Measurements from ENCODE around the gene CLPSL1.
A peak's percentile ranks its signal among the peaks of the same experiment; 100 is the strongest.
"Not testable (repeated sequence)": the region's sequence is repeated elsewhere in the genome, so short reads cannot be mapped to it uniquely, and the experiment has no call there.

Gene CLPSL1, protein sequence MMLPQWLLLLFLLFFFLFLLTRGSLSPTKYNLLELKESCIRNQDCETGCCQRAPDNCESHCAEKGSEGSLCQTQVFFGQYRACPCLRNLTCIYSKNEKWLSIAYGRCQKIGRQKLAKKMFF

DNA sequence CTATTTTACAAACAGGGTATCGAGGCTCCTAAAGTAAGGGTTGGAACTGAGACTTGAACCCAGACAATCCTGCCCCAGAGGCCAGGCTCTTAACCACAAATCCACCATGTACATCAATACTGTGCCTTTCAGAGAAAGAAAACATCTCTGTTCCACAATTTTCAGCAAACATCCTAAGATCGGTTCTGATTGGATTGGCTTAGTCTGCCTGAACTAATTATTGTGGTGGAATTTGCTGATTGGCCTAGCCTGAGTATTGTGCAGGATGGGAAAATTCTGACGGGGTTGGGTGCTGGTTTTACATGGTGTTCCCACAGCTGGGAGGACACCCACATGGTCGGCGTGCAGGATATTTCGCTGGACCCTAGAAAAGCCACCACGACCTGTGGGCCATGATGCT, at the start of gene CLPSL1:
Gene CLPSL1 (plus strand): TSS at position 301 of the 400 bp plus-strand sequence. CDS start 92 bp downstream, at position 393.
- DNase-seq: no peak

DNA sequence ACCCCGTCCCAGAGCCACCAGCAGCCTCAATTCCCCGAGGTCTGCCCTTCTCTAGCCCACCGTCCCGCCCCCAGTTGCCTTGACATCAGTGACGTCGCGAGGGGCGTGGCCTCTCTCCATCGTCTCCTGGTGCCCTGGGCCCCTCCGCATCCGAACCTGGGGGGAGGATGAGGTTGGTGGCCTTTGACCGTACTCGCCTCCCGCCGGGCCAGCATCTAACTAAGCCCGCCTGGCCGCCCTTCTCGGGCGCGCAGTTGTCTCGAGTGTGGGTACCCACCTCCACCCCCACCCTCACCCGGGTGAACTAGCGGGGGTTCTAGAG, 49.4 kb upstream of the CLPSL1 start:
- DNase-seq: peak; percentile 90 to 98

DNA sequence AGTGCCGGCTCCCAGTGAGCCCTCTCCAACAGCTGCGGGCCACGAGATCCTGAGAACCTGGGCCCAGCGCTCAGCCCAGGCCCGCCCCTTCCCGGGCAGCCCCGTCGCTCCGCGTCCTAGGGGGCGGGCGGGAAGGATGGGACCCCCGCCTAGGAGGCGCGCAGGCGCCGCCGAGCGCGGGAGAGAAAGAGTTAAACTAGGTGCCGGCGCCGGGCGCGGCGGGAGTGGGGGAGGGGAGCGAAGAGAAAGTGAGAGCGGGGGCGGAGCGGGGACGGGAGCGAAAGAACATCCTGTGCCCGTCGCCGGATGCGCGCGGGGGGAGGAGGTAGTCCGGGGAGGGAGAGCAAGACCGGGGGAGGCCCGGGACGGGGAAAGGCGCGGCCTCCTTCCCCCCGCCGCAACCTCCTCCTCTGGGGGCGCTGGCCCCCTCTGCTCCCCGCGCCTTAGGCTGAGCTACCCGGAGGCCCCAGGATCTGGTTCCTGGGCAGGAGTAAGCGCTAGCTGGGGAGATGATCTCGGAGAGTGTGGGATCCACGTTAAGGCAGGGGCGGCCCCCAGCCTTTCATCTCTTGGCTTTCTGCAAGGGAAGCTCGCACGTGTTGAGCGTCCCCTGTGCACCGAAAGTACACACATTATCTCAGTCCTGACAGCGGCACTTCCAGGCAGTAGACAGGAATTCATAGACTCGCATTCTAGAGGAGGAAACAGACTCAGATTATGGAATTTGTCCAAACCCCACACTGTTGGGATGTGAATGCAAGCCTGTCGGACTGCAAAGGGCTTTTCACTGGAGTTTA, 48.9 kb upstream of the CLPSL1 start:
- DNase-seq: peak; percentile 95 to 96

DNA sequence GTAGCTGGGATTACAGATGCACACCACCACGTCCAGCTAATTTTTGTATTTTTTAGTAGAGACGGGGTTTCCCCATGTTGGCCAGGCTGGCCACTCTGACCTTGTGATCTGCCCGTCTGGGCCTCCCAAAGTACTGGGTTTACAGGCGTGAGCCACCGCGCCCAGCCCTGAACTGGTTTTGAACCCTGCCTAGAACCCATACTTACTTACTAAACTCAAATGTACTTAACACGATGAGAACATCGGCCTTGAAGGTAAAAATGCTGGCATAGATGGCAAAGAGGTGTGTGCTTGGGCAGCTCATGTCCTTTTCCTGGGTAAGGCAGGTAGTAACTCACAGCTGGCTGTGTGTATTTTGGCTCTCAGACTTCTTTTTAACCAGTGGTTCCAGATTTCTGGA, 47.2 kb upstream of the CLPSL1 start:
- no peak for DNase-seq

DNA sequence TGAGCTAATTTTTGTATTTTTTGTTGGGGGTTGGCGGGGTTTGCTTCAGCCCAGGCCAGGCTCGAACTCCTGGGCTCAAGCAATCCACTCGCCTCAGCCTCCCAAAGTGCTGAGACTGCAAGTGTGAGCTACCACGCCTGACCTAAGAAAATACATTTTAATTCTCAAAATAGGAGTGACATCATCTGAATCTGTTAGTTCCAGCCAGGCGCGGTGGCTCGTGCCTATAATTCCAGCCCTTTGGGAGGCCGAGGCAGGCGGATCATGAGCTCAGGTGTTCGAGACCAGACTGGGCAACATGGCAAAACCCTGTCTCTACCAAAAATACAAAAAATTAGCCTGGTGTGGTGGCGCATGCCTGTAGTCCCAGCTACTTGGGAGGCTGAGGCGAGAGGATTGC, 46.5 kb upstream of the CLPSL1 start:
- not testable (repeated sequence) for DNase-seq

DNA sequence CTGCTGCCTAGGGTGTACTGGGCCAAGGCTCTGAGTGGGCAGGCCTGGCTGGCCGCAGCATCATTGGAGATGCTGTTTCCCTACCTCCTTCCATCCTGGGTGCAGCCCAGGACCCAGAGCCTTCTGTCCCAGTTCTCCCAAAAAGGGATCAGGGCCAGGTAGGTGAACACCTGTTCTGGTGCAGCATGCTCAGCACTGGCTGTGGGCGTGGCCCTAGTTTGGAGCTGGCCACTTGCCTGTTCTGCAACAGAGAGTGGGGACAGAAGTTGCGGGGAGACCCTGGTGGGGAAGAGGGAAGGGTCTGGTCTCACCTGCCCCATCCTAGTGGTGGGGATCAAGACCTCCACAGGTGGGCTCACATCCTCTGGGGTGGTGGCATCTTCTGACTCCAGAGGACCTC, 45.4 kb upstream of the CLPSL1 start:
- DNase-seq: no peak

DNA sequence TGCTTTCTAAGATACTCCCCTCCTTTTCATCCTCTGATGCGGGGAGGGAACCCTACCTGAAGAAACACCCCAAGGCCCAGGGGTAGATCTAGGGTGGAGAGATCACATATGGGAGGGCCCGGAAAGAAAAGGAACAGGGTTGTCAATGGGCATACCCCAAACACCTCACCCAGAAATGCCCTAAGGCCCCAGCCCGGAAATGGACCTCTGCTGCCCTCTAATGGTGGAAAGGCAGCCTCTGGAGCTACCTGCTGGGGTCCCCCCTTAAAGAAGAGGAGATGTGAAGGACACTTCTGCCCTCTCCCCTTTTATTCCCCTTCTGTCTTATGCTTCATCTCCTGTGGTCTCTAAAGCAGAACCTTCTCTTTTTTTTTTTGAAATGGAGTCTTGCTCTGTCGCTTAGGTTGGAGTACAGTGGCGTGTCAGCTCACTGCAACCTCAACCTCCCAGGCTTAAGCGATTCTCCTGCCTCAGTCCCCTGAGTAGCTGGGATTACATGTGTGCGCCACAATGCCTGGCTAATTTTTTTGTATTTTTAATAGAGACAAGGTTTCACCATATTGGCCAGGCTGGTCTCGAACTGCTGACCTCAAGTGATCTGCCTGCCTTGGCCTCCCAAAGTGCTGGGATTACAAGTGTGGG, 44.4 kb upstream of the CLPSL1 start:
- peak; percentile 88 to 89 for DNase-seq

DNA sequence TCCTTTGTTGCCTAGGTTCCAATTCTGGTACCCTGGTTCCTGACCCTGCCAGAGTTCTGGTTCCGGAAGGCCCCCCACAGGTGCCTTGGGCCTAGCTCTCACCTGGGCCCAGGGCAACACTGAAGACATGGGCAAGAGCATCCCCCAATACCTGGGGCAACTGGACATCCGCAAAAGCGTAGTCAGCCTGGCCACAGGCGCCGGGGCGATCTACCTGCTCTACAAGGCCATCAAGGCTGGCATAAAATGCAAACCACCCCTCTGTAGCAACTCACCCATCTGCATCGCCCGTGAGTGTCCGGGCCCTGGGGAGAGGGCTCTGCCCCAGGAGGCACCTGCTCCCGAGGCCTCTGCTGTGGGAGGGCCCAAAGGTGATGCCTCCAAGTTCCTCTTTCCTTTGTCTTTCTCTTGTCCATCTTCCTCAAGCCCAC, 43.8 kb upstream of the CLPSL1 start, which contains the start of gene ARMC12:
Gene ARMC12 (plus strand): TSS at position 51 of the 431 bp plus-strand sequence. CDS start 77 bp downstream, at position 128.
- no peak for DNase-seq

DNA sequence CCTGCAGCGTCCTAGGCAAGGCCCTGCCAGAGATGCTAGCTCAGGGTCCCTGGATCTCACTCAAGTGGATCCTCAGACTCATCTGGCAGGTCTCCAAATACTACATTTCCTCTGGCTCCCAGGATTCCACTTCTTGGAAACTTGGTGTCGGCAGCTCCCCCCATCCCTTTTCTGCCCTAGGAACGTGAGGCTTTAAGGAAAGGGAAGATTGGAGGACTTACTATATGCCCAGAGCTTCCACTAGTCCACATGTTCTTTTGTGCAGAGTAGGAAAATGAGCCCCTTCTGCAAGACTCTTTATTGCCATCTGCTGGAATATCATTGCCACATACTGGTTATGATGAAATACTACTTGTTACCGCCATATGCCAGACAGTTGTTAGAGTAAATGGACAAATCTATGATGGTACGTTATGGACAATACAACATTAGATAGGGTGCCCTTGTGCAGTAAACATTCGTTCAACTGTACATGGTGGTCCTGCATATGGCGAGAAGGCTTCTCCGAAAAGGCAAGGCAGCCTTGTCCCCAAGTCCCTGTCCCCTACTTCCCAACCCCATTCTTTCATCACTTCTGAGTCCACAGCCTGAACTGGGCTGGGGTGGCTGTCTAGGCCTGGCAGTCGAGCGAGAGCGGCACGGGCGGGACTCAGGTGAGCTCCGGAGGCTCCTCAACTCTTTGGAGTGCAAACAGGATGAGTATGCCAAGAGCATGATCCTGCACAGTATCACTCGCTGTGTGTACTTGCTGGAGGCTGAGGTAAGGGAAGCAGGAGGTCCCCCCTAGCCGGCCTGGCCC, 43.2 kb upstream of the CLPSL1 start:
- DNase-seq: no peak

DNA sequence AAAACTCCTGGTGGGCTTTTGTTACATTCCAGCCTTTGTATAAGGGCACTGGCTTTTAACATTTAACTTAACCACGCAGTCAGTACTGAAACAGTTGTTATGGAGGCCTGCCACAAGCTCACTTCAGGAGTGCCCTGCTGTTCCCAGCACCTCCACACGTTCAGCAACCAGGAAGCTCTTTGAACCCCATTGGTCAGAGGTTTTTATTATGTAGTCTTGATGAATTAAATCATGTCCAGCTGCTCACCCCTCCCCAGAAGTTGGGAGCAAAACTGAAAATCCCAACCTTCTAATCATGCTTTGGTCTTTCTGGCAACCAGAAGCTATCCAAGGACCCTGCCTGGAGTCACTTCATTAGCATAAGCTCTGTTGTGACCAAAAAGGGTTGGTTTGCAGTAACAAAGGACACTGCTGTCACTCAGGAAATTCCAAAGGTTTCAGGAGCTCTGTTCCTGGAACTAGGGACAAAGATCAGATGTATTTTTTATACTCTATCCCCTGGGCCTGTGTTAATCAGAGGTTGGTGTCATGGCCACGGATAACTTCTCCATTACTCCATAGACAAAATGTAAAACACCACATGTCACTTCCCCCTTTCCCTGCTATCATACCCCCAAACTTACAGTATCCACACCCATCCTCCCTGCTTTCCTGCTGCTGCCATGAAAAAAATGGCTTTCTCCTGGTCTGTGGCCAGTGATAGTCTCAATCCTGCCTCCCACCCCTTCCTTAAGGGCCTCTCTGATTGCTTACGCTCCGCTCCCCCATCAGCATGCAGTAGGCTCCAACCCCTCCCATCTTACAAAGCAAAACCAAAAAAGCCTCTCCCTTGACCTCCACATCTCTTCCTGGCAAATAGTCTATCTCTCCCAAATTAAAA, 40.9 kb upstream of the CLPSL1 start:
- no peak for DNase-seq

DNA sequence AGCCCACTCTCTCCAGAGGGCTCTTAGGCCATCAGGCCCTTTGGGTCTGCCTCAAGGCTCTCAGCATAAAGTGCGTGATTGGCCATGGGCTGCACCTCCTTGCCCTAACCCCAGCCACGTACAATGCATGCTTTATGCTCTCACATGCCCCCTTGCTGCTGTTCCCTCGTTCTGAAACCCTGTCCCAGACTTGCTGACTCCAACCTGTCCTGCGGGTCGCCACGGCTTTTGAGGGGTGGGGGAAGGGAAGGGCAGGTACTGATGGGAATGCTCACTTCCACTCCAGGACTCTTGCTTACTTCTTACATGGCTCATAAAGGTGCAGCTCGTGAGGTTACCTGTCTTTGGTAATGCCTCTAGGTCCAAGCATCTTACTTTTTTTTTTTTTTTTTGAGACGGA, 38.0 kb upstream of the CLPSL1 start:
- DNase-seq: no peak

DNA sequence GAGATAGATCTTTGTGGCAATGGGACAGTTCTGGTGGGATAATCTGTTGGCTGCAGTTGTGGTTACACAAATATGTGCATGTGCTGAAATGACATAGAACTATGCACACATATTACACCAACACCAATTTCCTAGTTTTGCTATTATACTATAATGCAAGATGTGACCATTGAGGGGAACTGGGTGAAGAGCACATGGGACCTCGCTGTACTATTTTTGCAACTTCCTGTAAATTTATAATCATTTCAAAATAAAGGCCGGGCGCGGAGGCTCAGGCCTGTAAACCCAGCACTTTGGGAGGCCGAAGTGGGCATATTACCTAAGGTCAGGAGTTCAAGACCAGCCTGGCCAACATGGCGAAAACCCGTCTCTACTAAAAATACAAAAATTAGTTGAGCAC, 35.3 kb upstream of the CLPSL1 start:
- no peak for DNase-seq

DNA sequence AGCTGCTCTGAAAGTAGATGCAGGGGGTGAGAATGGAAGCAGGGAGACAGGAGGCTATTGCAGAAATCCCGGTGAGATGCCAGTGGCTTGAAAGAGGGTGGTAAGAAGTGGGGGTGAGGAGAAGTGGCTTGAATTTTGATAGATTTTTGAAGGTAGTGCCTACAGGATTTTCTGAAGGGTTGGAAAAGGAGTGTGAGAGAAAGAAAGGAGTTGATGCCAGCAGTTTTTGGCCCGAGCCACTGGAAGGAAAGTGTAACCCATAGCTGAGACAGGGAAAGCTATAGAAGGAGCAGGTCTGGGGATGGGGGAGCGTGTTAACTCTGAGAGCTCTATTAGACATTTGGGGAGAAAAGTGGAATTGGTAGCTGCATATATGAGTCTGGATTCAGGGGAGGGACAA, 34.3 kb upstream of the CLPSL1 start:
- no peak for DNase-seq

DNA sequence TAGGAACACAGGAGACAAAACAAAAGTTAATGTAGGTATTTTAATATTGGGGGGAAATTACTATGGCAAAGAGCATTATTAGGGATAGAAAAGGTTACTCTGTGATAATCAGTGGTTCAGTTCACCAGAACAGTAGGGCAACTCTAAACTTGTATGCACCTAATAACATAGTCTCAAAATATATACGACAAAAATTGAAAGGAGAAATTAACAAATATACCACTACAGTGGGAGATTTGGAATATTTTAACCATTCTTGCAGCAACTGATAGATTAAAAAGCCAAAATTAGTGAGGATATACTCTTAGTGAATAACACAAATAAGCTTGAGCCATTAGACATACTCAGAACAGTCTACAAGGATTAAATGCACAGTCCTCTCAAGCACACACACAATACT, 32.9 kb upstream of the CLPSL1 start:
- no peak for DNase-seq

DNA sequence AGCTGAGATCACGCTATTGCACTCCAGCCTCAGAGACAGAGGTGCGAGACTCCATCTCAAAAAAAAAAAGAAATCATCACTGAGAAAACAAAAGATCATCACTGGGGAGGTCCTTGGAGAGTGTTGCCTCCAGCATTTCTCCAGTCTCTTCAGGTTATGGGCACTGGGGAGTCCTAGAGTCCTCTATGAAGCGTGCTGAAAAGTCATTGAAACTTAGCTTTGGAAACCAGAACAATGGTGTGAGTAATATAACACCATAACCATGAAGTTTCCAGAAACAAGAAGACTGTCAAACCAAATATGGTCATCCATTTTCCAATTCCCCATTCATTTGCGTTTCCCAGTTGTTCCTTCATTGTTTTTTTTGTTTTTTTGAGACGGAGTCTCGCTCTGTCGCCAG, 30.3 kb upstream of the CLPSL1 start:
- no peak for DNase-seq

DNA sequence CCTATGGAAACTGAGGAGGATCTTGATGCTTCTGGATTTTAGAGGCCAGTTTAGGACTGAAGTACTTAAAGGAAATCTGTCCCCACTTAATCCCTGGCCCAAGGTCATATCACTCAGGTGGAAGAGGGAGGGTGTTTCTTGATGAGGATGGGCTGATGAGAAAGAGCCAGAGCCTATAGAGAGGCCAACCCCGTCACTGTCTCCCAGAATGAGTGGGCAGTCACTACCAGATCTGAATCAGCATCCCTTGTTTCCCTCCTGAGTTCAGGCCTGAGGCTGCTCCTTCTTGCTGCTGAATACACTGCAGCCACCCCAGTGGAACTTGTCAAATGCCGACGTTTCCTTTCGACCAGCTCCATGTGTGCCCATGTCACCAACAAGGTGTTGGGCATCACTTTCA, 29.2 kb upstream of the CLPSL1 start:
- peak in 1 of 2 donors; percentile 29 for DNase-seq

DNA sequence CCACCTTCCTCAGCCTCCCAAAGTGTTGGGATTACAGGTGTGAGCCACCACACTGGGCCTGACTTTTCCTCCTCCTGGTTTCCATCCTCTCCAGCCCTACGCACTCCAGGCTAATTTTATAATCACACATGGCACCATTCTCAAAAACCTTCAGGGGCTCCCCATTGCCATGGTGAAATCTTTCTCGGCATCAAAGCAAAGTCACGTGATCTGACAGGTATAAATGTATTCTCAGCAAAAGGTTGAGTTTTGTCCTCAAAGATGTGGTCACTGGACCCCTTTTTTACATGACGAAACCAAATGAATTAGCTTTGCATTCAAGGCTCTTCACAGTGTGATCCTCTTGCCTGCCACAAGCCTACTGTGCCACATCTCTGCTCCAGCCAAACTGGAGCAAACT, 28.5 kb upstream of the CLPSL1 start:
- DNase-seq: no peak

DNA sequence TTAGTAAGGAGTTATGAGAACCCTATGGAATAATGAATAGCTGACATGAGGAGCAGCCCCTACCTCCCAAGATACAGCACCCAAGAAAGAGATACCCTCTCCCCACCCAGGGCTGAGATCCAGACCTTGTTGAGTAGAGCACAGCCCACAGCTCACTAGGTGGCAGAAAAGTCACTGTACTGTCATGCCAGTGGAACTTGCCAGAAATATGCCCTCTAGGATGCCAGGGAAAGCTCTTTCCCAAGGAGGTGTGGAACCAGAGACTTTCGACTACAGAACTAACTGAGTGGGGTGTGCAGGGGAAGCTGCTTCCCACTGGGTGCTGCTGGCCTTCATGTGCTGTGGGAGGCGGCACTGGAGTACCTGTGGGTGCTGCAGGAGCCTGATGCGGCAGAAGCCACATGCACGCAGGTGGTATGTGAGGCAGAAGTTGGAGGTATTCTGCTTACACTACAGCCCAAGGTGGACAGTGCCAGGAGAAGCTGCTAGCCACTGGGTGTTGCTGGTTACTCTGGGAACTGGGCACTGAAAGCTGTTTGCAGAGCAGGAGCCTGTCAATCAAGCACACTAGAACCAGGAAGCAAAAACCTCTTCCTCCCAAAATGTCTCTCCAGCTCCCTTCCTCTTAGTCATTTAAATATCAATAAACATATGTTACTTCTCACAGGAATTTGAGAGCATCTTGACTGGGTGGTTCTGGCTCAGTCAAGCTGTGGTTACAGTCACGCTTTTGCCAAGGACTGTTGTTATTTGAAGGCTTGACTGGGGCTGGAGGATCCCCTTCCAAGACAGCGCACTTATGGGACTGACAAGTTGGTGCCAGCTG, 26.2 kb upstream of the CLPSL1 start:
- DNase-seq: no peak

DNA sequence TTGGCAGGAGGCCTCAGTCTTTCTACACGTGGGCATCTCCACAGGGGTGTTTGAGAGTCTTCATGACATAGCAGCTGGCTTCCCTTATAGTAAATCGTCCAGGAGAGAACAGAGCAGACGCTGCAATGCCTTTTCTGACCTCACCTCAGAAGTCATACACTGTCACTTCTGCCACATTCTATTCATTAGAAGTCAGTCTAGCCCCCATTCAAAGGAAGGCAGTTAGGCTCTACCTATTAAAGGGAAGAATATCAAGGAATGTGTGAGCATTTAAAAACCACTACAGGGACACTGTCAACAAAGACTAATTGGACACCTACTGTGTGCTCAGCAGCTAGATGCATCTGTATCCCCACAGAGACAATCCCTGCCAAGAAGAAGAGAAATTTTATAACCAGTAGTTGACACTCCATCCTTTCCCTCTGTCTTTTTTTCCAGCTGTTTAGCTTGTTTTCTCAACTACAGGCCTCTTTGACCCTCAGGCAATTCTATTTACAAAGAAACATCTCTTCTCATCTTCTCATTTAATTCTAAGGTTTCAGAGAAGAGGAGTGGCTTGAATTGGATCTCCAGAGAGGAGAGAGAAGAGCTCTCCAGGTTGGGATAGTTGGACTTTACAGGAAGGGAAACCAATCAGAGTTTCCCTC, 25.4 kb upstream of the CLPSL1 start:
- DNase-seq: no peak

DNA sequence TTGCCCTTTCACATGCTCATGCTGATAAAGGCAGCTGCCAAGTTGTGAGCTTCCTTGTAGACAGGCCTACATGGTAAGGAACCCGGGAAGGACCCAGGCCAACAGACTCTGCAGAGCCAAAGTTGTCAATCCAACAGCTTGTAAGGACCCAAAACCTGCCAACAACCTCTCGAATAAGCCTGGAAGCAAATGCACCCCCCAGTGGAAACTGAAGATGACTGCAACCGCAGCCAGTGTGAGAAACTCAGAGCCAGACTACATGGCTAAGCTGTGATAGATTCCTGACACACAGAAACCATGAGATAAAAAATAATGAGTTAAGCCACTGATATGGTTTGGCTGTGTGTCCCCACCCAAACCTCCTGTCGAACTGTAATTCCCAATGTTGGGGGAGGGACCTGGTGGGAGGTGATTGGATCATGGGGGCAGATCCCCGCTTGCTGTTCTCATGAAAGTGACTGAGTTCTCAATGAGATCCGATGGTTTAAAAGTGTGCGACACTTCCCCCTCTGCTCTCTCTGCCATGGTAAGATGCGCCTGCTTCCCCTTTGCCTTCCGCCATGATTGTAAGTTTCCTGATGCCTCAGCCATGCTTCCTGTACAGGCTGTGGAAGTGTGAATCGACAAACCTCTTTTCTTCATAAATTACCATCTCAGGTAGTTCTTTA, 23.2 kb upstream of the CLPSL1 start:
- no peak for DNase-seq

Measured in stimulated activated CD4-positive, alpha-beta T cell treated with anti-CD3 and anti-CD28 coated beads, Interleukin-2, amount 100 ng/mL, for 24 hours (primary cell).